A673 (cell line): ENCODE data around the gene DPYD. TPM values are rescaled to one million over a fixed set of nuclear protein-coding genes. Genes with fewer than 3 reads are reported as not detected.

Experiments used
- BruUV-seq: library from RNA; stranded (reverse); fragments of 400-500 nt; replicated peaks from 2 replicates; lab custom pipeline; 2021; lab: Mats Ljungman, UMichigan
- CTCF ChIA-PET: fragments of 300-600 bp; sonication (Branson Sonifier 250); formaldehyde crosslinking; loops from one replicate; lab custom pipeline; 2022; ENCODE audit warnings: antibody characterized with exemption; lab: Charles Lee
- POLR2A ChIA-PET: fragments of 300-600 bp; sonication (Branson Sonifier 250); formaldehyde crosslinking; loops from one replicate; lab custom pipeline; 2022; ENCODE audit warnings: antibody characterized with exemption; ENCODE audit not compliant: low non-redundant PET; lab: Charles Lee
- DNase-seq: peaks from one replicate; pipeline ENCODE4 v3.0.0-alpha.2; 2015; ENCODE audit warnings: low spot score
- H3K27ac ChIP-seq: fragments of 200-600 bp; sonication (generic); 2 replicates; pipeline ENCODE4 v1.5.1; 2016; ENCODE audit warnings: mixed run types, low read depth, mild to moderate bottlenecking, mixed read lengths, antibody characterized with exemption, low read length; ENCODE audit not compliant: poor library complexity, severe bottlenecking
- H3K27me3 ChIP-seq: fragments of 200-600 bp; sonication (generic); replicated peaks from 2 replicates; pipeline ENCODE4 v1.6.1; 2017; ENCODE audit warnings: mixed run types, low read depth, mild to moderate bottlenecking, mixed read lengths, antibody characterized with exemption, low read length; ENCODE audit not compliant: insufficient read depth, poor library complexity
- H3K36me3 ChIP-seq: fragments of 200-600 bp; sonication (generic); 2 replicates; pipeline ENCODE4 v1.6.1; 2016; ENCODE audit warnings: mixed run types, mild to moderate bottlenecking, mixed read lengths, antibody characterized with exemption, low read length; ENCODE audit not compliant: insufficient read depth, poor library complexity, severe bottlenecking
- H3K4me1 ChIP-seq: fragments of 200-600 bp; sonication (generic); 2 replicates; pipeline ENCODE4 v1.6.1; 2017; ENCODE audit warnings: mixed run types, mild to moderate bottlenecking, mixed read lengths, antibody characterized with exemption, low read length; ENCODE audit not compliant: insufficient read depth, poor library complexity, severe bottlenecking
- H3K4me3 ChIP-seq: fragments of 200-600 bp; sonication (generic); 2 replicates; pipeline ENCODE4 v1.5.1; 2016; ENCODE audit warnings: low read depth, mixed run types, mild to moderate bottlenecking, mixed read lengths, low read length; ENCODE audit not compliant: poor library complexity, severe bottlenecking
- H3K9me3 ChIP-seq: fragments of 200-600 bp; sonication (generic); 2 replicates; pipeline ENCODE4 v1.6.1; 2016; ENCODE audit warnings: mixed run types, low read depth, mild to moderate bottlenecking, mixed read lengths, antibody characterized with exemption, low read length; ENCODE audit not compliant: poor library complexity, severe bottlenecking
- CTCF ChIP-seq: fragments of 300-800, 200-600 bp; sonication (generic); conservative IDR thresholded peaks from 2 replicates; pipeline ENCODE4 v1.5.1; 2017; ENCODE audit warnings: low read depth, mild to moderate bottlenecking, antibody characterized with exemption, low read length, moderate library complexity, mixed read lengths
- EZH2 ChIP-seq: fragments of 200-600 bp; sonication (generic); IDR thresholded peaks from 2 replicates; pipeline ENCODE4 v1.6.1; 2017; ENCODE audit warnings: borderline replicate concordance, low read depth, mild to moderate bottlenecking, mixed read lengths, antibody characterized with exemption, low read length; ENCODE audit not compliant: poor library complexity, severe bottlenecking
- intact Hi-C: fragments of 100-400 bp; cut with micrococcal nuclease; formaldehyde crosslinking; loops from one replicate; pipeline ENCODE4 v1.10.0; 2022; ENCODE audit not compliant: unreplicated experiment
- total RNA-seq: library from RNA; stranded (reverse); gene quantifications from 2 replicates; pipeline ENCODE4 v1.2.3, GENCODE V29; 2021

Gene DPYD
- total RNA-seq, 1 experiment from 2014 or later, result 13.4 TPM

GRCh38 chr1:97088391-97088790, 832.4 kb downstream of the DPYD start:
- Histone ChIP-seq H3K9me3 (no peaks in the 10 kb centered on the region), H3K36me3 (no peaks in the 10 kb centered on the region), H3K27me3 (no peaks in the 10 kb centered on the region), H3K4me3 (no peak overlapping the region), H3K4me1 (no peaks in the 10 kb centered on the region), H3K27ac (no peak overlapping the region)
- POLR2A ChIA-PET, result no interaction called here
- DNase-seq, result no peak
- intact Hi-C loops, result no loop called here
- no TSS peak for BruUV-seq
- CTCF ChIA-PET, result no interaction called here
- TF ChIP-seq CTCF (no peak), EZH2 (no peak)

GRCh38 chr1:97084546-97084945, 836.3 kb downstream of the DPYD start:
- peaks cover 5% of the 10 kb centered on the region for H3K4me1 ChIP-seq
- BruUV-seq, result no TSS peak
- H3K9me3 ChIP-seq, result no peaks in the 10 kb centered on the region
- no peak overlapping the region for H3K27ac ChIP-seq
- POLR2A ChIA-PET, result no interaction called here
- intact Hi-C loops, result no loop called here
- no peaks in the 10 kb centered on the region for H3K27me3 ChIP-seq
- TF ChIP-seq EZH2, result no peak
- TF ChIP-seq CTCF, result no peak
- no peaks in the 10 kb centered on the region for H3K36me3 ChIP-seq
- no peak overlapping the region for H3K4me3 ChIP-seq
- no peak for DNase-seq
- CTCF ChIA-PET, result no interaction called here

- no peak overlapping the region for H3K4me3 ChIP-seq
- no peak for DNase-seq
- TF ChIP-seq EZH2 (no peak), CTCF (no peak)
- intact Hi-C loops, result no loop called here
- H3K4me1 ChIP-seq, result peaks cover 5% of the 10 kb centered on the region
- no peaks in the 10 kb centered on the region for H3K36me3 ChIP-seq
- H3K9me3 ChIP-seq, result no peaks in the 10 kb centered on the region
- ChIA-PET CTCF (no interaction called here), POLR2A (interaction anchor here (0.6 kb wide), 1 partner anchor 8 kb away, joined by 11 read pairs; no protein-coding TSS in a partner anchor)
- BruUV-seq, result no TSS peak
- H3K27ac ChIP-seq, result no peak overlapping the region
- H3K27me3 ChIP-seq, result no peaks in the 10 kb centered on the region
These were observed 838.5 kb downstream of the DPYD start for GRCh38 chr1:97082160-97082848.
